GM06990 (cell line): Measurements from ENCODE around the gene MGAT3.

Source experiments
- DNase-seq: peaks from one replicate; pipeline ENCODE4 v3.0.0-alpha.2; 2011; ENCODE audit not compliant: insufficient read length; ENCODE audit errors: extremely low read depth
- H3K27me3 ChIP-seq: replicated peaks from 2 replicates; pipeline ENCODE4 v1.6.0; 2011; ENCODE audit warnings: low read length; ENCODE audit not compliant: control insufficient read depth, insufficient read depth
- H3K36me3 ChIP-seq: 2 replicates; pipeline ENCODE4 v1.5.1; 2011; ENCODE audit warnings: low read length; ENCODE audit not compliant: control insufficient read depth, insufficient read depth
- H3K4me3 ChIP-seq: replicated peaks from 2 replicates; pipeline ENCODE4 v1.5.1; 2011; ENCODE audit warnings: low read depth, mild to moderate bottlenecking, control low read depth, low read length
- TF ChIP-seq, protein P1 (sequence below): IDR thresholded peaks from 2 replicates; pipeline ENCODE4 v1.5.1; 2011; ENCODE audit warnings: low read length, control low read depth, mild to moderate bottlenecking, inconsistent platforms; ENCODE audit not compliant: insufficient read depth, poor library complexity, severe bottlenecking

The MGAT3 gene

DNA sequence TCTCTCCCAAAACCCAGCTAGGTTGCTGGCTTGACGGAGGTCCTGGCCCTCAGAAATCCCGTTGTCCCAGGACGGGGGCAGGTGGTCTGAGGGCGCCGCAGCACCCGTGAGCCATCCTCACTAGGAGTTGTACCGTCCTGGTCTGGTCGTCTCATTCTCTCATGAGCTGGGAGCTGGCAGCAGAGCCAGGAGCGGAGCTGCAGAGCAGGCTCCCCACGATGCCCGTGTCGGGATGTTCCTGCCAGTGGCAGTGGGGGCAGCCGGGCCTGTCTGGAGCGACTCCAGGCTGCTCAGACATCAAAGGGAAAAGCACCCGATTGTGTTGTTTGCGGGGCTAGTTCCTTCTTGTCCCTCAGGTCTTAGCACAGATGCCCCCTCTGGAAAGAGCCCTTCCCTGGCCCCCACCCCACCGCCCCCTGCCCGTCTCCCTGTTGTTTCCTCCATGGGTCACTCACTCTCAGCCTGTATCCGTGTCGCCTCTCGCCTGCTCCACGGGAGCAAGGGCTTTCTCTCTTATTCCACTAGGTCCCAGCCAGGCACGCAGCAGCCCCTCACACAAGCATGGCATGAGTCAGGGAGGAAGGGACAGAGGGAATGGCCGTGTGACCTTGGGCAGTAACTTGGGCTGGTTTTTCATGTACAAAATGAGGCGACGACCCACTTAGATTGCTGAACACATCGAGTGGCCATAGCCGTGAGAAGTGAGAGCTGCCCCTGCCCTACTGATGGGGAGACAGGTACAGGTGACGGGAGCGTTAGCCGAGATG, 23.2 kb upstream of the MGAT3 start:
- H3K27me3 ChIP-seq, result no peaks in the 10 kb centered on the region
- peaks cover 23% of the 10 kb centered on the region for H3K36me3 ChIP-seq
- no peak overlapping the region for H3K4me3 ChIP-seq
- no peak for DNase-seq
- TF ChIP-seq, protein P1, sequence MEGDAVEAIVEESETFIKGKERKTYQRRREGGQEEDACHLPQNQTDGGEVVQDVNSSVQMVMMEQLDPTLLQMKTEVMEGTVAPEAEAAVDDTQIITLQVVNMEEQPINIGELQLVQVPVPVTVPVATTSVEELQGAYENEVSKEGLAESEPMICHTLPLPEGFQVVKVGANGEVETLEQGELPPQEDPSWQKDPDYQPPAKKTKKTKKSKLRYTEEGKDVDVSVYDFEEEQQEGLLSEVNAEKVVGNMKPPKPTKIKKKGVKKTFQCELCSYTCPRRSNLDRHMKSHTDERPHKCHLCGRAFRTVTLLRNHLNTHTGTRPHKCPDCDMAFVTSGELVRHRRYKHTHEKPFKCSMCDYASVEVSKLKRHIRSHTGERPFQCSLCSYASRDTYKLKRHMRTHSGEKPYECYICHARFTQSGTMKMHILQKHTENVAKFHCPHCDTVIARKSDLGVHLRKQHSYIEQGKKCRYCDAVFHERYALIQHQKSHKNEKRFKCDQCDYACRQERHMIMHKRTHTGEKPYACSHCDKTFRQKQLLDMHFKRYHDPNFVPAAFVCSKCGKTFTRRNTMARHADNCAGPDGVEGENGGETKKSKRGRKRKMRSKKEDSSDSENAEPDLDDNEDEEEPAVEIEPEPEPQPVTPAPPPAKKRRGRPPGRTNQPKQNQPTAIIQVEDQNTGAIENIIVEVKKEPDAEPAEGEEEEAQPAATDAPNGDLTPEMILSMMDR, result no peak

- H3K27me3 ChIP-seq, result no peaks in the 10 kb centered on the region
- H3K4me3 ChIP-seq, result no peak overlapping the region
- peaks cover 18% of the 10 kb centered on the region for H3K36me3 ChIP-seq
- no peak for DNase-seq
- TF ChIP-seq, protein P1, result no peak
Measured at GRCh38 chr22:39434243-39434653, 22.6 kb upstream of the MGAT3 start.

DNA sequence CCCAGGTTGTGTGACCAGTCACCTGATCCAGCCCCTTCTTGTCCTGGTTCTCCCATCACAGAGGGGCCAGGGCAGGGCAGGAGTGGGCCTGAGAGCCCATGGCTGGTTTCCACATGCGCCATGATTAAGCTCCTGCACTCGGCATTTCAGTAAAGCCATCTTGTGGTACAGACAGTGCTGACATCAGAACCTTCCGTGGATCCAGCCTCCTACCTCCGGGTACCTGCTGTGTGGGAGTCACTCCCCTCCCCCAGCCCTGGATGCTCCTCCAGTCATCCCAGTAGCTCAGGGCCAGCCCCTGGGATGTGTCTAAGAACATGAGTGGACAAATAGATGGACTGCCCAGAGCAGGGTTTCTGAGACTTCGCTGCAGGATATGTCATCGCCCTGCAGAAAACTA, 22.1 kb upstream of the MGAT3 start:
- no peak for DNase-seq
- TF ChIP-seq, protein P1, result no peak
- no peak overlapping the region for H3K4me3 ChIP-seq
- peaks cover 17% of the 10 kb centered on the region for H3K36me3 ChIP-seq
- no peaks in the 10 kb centered on the region for H3K27me3 ChIP-seq

- TF ChIP-seq, protein P1, result no peak
- no peak for DNase-seq
- Histone ChIP-seq H3K4me3 (no peak overlapping the region), H3K36me3 (peaks cover 12% of the 10 kb centered on the region), H3K27me3 (no peaks in the 10 kb centered on the region)
Measured at GRCh38 chr22:39435616-39436015, 21.2 kb upstream of the MGAT3 start.

GRCh38 chr22:39437791-39438704, 18.8 kb upstream of the MGAT3 start:
- H3K27me3 ChIP-seq, result no peaks in the 10 kb centered on the region
- DNase-seq, result no peak
- H3K4me3 ChIP-seq, result no peak overlapping the region
- TF ChIP-seq, protein P1, result no peak
- H3K36me3 ChIP-seq, result peaks cover 4% of the 10 kb centered on the region
